T-helper 2 cell treated with Interferon-gamma antibody and Interleukin-4, amounts not matched to agents 5 μg/mL and 100 μg/mL, for 36 hours (primary cell): Measurements from ENCODE around the gene RAI14.

Source experiments
- DNase-seq: peaks from one replicate; pipeline ENCODE4 v3.0.0; 2021; ENCODE audit warnings: low spot score
- H3K27ac Mint-ChIP-seq: one replicate; pipeline ENCODE4 v1.8.0; 2021; ENCODE audit warnings: mild to moderate bottlenecking, mixed read lengths
- H3K27me3 Mint-ChIP-seq: one replicate; pipeline ENCODE4 v1.8.0; 2021; ENCODE audit warnings: low read depth, mixed read lengths
- H3K36me3 Mint-ChIP-seq: one replicate; pipeline ENCODE4 v1.8.0; 2021; ENCODE audit warnings: low read depth, mixed read lengths
- H3K4me1 Mint-ChIP-seq: one replicate; pipeline ENCODE4 v1.8.0; 2021; ENCODE audit warnings: low read depth, mixed read lengths
- H3K4me3 Mint-ChIP-seq: one replicate; pipeline ENCODE4 v1.8.0; 2022; ENCODE audit warnings: mild to moderate bottlenecking, moderate library complexity, mixed read lengths
- H3K9me3 Mint-ChIP-seq: one replicate; pipeline ENCODE4 v1.8.0; 2021; ENCODE audit warnings: mixed read lengths

RAI14 gene

DNA sequence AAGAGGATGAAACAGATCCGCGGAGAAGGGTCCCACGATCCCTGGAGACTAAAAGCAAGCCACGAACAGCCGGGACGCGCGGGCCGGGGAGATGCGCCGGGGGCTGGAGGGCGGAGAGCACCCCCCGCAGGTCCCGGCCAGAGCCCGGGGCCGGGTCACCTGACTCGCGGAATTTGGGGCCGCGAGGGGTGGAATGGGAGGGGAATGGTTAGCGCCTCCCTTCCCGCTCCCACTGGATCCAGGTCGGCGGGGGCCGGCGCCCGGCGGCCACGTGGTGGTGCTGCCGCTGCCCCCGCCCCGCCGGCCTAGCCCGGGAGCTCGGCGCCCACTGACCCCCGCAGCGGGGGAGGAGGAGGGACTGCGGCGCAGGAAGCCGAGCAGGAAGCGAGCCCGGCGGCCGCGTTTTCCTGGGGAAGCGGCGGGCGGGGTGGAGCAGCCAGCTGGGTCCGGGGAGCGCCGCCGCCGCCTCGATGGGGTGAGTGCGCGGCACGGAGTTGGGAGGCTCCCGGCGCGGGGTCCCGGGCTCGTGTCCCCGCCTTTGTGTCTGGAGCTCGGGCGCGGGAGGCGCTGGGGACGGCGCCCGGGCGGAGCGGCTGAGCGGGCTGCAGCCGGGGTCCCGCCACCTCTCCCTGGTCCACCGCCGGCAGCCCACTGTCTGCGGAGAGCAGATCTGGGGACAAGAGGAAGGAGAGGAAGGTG, at the start of gene RAI14:
Gene RAI14, plus strand, starts transcription at position 328 of the 699 bp plus-strand sequence. CDS start 30,592 bp downstream, outside the sequence.
- peak within 1 kb of the TSS; percentile 78 for H3K4me3 Mint-ChIP-seq
- peaks cover 63% of the 10 kb centered on the region for H3K27me3 Mint-ChIP-seq
- H3K36me3 Mint-ChIP-seq, result no peaks in the 10 kb centered on the region
- H3K27ac Mint-ChIP-seq, result no peak within 1 kb of the TSS
- H3K9me3 Mint-ChIP-seq, result no peaks in the 10 kb centered on the region
- H3K4me1 Mint-ChIP-seq, result peaks cover 2% of the 10 kb centered on the region
- DNase-seq, result peak; percentile 33

- no peak overlapping the region for H3K27ac Mint-ChIP-seq
- H3K4me3 Mint-ChIP-seq, result no peak overlapping the region
- H3K27me3 Mint-ChIP-seq, result peaks cover 6% of the 10 kb centered on the region
- no peaks in the 10 kb centered on the region for H3K36me3 Mint-ChIP-seq
- no peak for DNase-seq
- no peaks in the 10 kb centered on the region for H3K9me3 Mint-ChIP-seq
- no peaks in the 10 kb centered on the region for H3K4me1 Mint-ChIP-seq
Measured at GRCh38 chr5:34608368-34608767, 47.8 kb upstream of the RAI14 start.

DNA sequence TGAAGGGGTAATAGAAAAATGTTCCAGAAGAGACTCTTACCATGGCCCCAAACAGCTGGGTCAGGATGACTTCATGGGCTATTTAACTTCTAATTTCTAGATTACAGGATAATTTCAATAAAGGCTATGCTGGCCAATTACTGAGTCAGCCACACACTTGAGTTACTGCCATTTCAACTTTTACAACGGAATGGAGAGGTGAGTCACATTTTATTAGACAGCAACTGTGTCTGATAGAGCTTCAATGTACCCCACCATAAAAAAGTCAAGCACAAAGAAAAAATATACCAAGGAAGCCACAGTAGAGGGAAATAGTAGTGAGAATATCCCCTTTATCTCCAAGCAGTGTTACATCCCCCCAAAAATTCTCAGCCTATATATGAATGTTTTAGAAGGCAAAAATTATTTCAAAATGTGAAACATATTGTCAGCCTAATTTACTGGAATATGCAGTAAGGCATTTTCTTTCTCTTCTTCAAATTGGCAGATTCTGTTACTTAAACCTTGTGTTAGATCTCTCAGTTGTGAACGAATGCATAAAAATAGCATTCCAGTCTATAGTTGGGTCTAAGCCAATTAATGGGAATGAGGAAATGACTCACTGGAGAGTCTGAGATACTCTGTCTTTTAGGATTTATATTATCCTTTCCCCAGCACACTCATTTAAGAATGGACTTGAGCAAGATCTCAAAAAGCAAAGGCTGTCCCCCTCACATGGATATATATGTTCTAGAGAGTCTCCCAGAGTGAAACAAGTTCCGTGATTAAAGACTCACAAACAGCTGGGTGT, 47.1 kb upstream of the RAI14 start:
- Mint-ChIP-seq H3K27me3 (peaks cover 6% of the 10 kb centered on the region), H3K4me1 (no peaks in the 10 kb centered on the region), H3K27ac (no peak overlapping the region), H3K4me3 (no peak overlapping the region), H3K9me3 (no peaks in the 10 kb centered on the region), H3K36me3 (no peaks in the 10 kb centered on the region)
- no peak for DNase-seq

DNA sequence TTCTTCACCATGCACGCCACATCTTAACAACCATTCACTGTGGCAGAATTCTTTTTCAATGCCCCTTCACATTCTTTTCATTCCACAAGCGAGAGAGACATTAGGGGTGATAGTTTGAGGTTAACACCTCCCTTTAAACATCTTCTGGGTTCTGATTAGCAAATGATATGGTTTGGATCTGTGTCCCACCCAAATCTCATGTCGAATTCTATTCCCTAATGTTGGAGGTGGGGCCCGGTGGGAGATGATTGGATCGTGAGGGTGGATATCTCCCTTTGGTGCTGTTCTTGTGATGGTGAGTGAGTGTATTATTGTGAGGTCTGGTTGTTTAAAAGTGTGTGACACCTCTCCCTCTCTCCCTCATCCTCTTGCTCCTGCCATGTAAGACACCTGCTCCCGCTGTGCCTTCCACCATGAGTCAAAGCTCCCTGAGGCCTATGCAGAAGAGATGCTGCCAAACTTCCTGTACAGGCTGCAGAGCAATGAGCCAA, 46.1 kb upstream of the RAI14 start:
- DNase-seq, result no peak

DNA sequence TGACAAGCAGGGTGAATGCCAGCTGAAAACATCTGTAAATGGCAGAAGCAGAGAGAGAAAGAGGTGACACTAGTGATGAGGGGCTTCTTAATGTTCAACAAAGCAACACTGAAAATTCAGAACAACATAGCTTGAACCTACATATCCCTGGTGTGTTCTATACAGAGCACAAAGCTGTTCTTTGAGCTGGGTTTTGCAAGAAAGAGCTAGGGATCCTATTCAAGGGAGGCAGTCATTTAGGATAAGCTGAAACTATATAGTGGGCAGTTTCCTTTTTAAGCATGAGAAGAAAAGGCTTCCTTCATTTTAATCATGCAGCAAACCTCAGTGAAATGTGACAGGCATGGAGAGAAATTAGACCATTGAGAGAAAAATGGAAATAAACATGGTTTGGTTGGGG, 45.6 kb upstream of the RAI14 start:
- Mint-ChIP-seq H3K27ac (no peak overlapping the region), H3K36me3 (no peaks in the 10 kb centered on the region), H3K27me3 (peaks cover 6% of the 10 kb centered on the region)

More for the DNA sequence above, 46.1 kb upstream of the RAI14 start:
- no peak overlapping the region for H3K4me3 Mint-ChIP-seq
- peaks cover 6% of the 10 kb centered on the region for H3K27me3 Mint-ChIP-seq
- no peaks in the 10 kb centered on the region for H3K9me3 Mint-ChIP-seq
- H3K27ac Mint-ChIP-seq, result no peak overlapping the region
- H3K4me1 Mint-ChIP-seq, result no peaks in the 10 kb centered on the region
- H3K36me3 Mint-ChIP-seq, result no peaks in the 10 kb centered on the region

GRCh38 chr5:34611464-34612415, 44.4 kb upstream of the RAI14 start:
- no peak for DNase-seq

More for the DNA sequence above, 45.6 kb upstream of the RAI14 start:
- no peaks in the 10 kb centered on the region for H3K4me1 Mint-ChIP-seq
- H3K9me3 Mint-ChIP-seq, result no peaks in the 10 kb centered on the region
- no peak for DNase-seq
- H3K4me3 Mint-ChIP-seq, result no peak overlapping the region

GRCh38 chr5:34616651-34617050, 39.5 kb upstream of the RAI14 start:
- Mint-ChIP-seq H3K36me3 (no peaks in the 10 kb centered on the region), H3K4me1 (no peaks in the 10 kb centered on the region), H3K27me3 (no peaks in the 10 kb centered on the region)

More at GRCh38 chr5:34611464-34612415, 44.4 kb upstream of the RAI14 start:
- Mint-ChIP-seq H3K9me3 (no peaks in the 10 kb centered on the region), H3K27ac (no peak overlapping the region), H3K4me3 (no peak overlapping the region), H3K4me1 (no peaks in the 10 kb centered on the region), H3K27me3 (peaks cover 6% of the 10 kb centered on the region), H3K36me3 (no peaks in the 10 kb centered on the region)

DNA sequence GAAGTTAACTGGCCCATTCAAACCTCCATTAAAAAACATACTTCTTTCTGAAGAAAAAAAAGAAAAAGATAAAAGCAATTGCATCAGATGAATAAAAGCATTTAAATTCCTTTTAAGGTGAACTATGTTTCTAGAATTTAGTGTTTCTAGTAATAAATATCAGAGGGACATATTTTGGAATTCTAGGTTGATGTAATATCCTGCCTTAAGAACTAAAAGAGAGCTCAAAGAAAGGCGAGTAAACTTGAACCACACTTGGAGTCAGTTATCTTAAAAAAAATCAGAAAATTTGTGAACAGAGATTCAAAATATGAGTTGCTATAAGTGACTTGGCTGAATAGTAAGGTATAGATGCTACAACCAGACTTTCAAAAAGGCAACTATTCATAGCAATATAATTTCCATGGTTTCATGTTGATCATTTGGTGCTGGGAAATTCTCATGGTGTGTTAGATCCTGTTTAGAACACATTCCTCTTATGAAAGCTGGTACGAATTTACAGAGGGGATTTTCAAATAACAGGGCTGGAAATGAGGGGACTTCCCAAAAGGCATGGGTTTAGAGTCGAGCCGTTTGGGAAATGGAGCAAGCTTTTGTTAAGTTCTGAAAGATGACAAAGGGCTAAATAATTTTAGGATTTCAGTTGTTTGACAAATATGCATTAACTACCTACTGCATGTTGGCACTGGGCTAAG, 37.6 kb upstream of the RAI14 start:
- no peaks in the 10 kb centered on the region for H3K36me3 Mint-ChIP-seq
- H3K4me1 Mint-ChIP-seq, result no peaks in the 10 kb centered on the region
- no peak overlapping the region for H3K27ac Mint-ChIP-seq
- no peaks in the 10 kb centered on the region for H3K9me3 Mint-ChIP-seq
- DNase-seq, result no peak
- no peak overlapping the region for H3K4me3 Mint-ChIP-seq
- H3K27me3 Mint-ChIP-seq, result no peaks in the 10 kb centered on the region

More at GRCh38 chr5:34616651-34617050, 39.5 kb upstream of the RAI14 start:
- DNase-seq, result no peak
- H3K4me3 Mint-ChIP-seq, result no peak overlapping the region
- H3K9me3 Mint-ChIP-seq, result no peaks in the 10 kb centered on the region
- H3K27ac Mint-ChIP-seq, result no peak overlapping the region

DNA sequence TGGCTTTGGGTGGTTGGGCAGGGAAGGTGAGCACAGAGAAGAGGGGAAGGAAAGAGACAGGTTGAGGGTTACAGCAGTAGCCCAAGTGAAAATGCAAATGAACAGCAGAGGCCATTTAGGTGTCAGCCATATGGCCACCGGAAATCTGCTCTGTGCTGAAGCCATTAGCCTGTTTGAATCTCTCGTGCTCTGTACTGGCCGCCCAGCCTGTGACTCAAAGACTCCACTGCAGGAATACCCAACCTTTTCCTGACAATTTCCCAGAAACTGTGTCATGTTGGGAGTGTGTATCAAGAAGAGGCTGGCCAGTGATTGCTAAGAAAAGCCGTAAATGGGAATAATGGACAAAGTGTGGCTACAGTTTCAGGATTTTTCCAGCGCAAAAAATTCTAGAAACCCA, 35.9 kb upstream of the RAI14 start:
- no peaks in the 10 kb centered on the region for H3K9me3 Mint-ChIP-seq

GRCh38 chr5:34621277-34622097, 34.6 kb upstream of the RAI14 start:
- Mint-ChIP-seq H3K27ac (no peak overlapping the region), H3K4me3 (no peak overlapping the region), H3K36me3 (no peaks in the 10 kb centered on the region), H3K27me3 (no peaks in the 10 kb centered on the region), H3K4me1 (no peaks in the 10 kb centered on the region), H3K9me3 (no peaks in the 10 kb centered on the region)
- no peak for DNase-seq

More for the DNA sequence above, 35.9 kb upstream of the RAI14 start:
- Mint-ChIP-seq H3K27me3 (no peaks in the 10 kb centered on the region), H3K4me3 (no peak overlapping the region), H3K27ac (no peak overlapping the region), H3K36me3 (no peaks in the 10 kb centered on the region), H3K4me1 (no peaks in the 10 kb centered on the region)
- DNase-seq, result no peak

DNA sequence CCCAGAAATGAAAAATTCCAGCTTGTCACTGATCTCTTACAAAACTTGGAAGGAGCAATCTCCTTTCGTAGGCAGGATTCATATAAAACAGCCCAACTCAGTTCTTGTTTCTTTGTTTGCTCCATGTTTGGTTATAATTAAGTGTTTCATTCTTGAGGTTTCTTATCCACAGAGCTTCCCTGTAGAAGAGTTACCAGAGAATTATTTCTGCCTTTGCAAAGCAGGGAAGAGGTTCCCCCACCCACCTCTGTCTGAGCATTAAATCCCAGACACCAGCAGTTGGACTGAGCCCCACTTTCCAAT, 34.1 kb upstream of the RAI14 start:
- no peak overlapping the region for H3K27ac Mint-ChIP-seq
- no peaks in the 10 kb centered on the region for H3K4me1 Mint-ChIP-seq
- no peak for DNase-seq
- no peak overlapping the region for H3K4me3 Mint-ChIP-seq
- H3K36me3 Mint-ChIP-seq, result no peaks in the 10 kb centered on the region
- H3K27me3 Mint-ChIP-seq, result no peaks in the 10 kb centered on the region
- no peaks in the 10 kb centered on the region for H3K9me3 Mint-ChIP-seq

- H3K4me3 Mint-ChIP-seq, result no peak overlapping the region
- H3K36me3 Mint-ChIP-seq, result no peaks in the 10 kb centered on the region
- no peak for DNase-seq
- H3K4me1 Mint-ChIP-seq, result no peaks in the 10 kb centered on the region
- H3K9me3 Mint-ChIP-seq, result no peaks in the 10 kb centered on the region
- H3K27me3 Mint-ChIP-seq, result no peaks in the 10 kb centered on the region
- H3K27ac Mint-ChIP-seq, result no peak overlapping the region
Measured at GRCh38 chr5:34624691-34625090, 31.4 kb upstream of the RAI14 start.
